Subcutaneous adipose tissue (tissue), 4 donors: Measurements from ENCODE around the gene BSPRY. TPM values are rescaled to one million over a fixed set of nuclear protein-coding genes. Genes with fewer than 3 reads are reported as not detected.

Experiments
- total RNA-seq, 4 donors: library from RNA; depleted of rRNA; stranded (reverse); fragments of >200 nt; gene quantifications; one replicate each; pipeline ENCODE4 v1.1.0, GENCODE V29; 2016
- TF ChIP-seq, protein P1 (sequence below): fragments of 450-650 bp; IDR thresholded peaks from one replicate; pipeline ENCODE4 v1.5.1; 2016; ENCODE audit warnings: low read depth, mild to moderate bottlenecking, control low read depth, antibody characterized with exemption, moderate library complexity

BSPRY gene
- total RNA-seq, 4 donors from 2014 or later: 0.66 TPM; not detected in 3

DNA sequence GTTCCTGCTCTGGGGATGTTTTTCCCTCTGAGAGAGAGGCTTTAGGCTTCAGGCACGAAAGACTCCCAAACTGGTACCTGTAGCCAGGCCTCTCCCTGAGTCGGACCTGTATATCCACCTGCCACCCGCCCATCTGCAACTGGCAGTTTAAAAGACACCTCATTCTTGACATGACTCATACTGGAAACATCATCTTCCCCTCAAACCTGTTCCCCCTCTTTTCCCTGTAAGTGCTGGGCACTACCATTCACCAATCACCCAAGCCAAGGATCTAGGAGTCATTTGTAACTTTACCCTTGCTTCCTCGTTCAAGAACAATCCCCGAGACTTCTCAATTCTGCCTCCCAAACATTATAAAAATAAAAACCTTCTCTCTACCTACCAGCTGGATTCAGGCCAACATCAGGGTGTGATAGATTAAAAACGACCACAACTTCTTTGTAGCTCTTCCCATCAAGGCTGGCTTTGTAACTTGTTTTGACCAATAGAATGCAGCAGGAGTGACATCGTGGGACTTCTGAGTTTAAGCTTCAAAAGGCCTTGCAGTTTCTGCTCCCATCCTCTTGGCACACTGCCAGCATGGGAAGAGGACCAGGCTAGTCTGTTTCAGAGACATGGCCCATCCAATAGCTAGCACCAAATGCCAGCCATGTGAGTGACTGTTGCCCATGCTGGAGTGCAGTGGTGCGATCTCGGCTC lies 7.5 kb upstream of the BSPRY start:
- TF ChIP-seq, protein P1, sequence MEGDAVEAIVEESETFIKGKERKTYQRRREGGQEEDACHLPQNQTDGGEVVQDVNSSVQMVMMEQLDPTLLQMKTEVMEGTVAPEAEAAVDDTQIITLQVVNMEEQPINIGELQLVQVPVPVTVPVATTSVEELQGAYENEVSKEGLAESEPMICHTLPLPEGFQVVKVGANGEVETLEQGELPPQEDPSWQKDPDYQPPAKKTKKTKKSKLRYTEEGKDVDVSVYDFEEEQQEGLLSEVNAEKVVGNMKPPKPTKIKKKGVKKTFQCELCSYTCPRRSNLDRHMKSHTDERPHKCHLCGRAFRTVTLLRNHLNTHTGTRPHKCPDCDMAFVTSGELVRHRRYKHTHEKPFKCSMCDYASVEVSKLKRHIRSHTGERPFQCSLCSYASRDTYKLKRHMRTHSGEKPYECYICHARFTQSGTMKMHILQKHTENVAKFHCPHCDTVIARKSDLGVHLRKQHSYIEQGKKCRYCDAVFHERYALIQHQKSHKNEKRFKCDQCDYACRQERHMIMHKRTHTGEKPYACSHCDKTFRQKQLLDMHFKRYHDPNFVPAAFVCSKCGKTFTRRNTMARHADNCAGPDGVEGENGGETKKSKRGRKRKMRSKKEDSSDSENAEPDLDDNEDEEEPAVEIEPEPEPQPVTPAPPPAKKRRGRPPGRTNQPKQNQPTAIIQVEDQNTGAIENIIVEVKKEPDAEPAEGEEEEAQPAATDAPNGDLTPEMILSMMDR: no peak

- TF ChIP-seq, protein P1: no peak
Observed at GRCh38 chr9:113343732-113344231, 5.6 kb upstream of the BSPRY start.

GRCh38 chr9:113345190-113345589 lies 4.2 kb upstream of the BSPRY start:
- TF ChIP-seq, protein P1: no peak

DNA sequence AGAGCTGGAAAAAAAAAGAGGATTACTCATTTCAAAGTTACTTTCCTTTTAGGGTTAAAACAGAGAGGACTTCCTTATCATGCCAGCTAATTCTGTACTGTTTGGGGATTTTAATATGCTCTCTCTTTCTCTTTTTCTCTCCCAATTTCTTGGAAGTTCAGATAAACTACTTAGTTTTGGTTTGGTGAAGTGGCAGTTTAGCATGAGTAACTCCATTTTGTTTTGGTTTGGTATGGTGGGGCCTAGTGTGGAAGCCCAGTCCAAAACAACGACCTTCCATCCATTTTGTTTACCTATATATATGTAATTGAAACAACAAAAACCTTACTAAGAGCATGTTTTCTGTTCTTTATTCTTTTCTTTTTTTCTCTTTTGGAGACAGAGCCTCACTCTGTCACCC lies 3.7 kb upstream of the BSPRY start:
- TF ChIP-seq, protein P1: no peak

DNA sequence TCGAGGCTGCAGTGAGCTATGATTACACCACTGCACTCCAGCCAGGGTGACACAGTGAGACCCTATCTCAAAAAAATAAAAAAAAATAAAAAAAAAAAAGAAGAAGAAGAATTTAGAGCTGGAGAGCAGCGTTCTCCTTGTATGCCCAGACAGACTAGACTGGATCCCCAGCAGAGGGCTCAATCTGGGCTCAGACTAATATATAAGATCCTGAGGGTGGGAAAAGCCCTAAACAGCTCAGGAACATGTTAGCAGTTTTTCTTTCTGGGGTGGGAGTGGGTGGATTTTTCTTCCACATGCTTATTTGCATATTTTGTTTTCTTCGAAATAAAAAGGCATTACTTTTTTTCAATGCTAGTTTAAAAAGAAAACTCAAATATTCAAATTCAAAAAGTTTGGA lies 904 bp upstream of the BSPRY start:
- TF ChIP-seq, protein P1: no peak

DNA sequence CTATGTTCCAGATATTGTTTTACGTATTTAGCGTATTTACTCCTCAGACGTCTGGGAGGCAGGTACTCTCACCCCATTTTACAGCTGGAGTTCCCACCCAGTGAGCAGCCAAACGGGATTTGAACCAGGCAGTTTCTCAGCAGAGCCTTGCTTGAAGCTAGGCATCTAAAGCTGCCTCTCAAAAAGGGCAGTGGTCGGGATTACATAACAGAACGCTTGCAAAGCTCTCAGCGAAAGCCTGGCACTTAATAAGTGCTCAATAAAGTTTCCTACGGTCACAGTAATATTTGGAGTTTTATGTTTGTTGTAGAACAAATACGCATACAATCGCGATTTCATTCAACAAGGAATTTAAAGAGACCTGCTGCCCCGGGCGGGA lies 286 bp upstream of the BSPRY start:
- TF ChIP-seq, protein P1: no peak

GRCh38 chr9:113350107-113350661 lies 843 bp downstream of the BSPRY start:
- TF ChIP-seq, protein P1: no peak
